ENCODE measurements around the gene DCDC1. TPM values are rescaled to one million over a fixed set of nuclear protein-coding genes. Genes with fewer than 3 reads are reported as not detected.

The DCDC1 gene
- polyA plus RNA-seq, 6 donors from 2014 or later = not detected

DNA sequence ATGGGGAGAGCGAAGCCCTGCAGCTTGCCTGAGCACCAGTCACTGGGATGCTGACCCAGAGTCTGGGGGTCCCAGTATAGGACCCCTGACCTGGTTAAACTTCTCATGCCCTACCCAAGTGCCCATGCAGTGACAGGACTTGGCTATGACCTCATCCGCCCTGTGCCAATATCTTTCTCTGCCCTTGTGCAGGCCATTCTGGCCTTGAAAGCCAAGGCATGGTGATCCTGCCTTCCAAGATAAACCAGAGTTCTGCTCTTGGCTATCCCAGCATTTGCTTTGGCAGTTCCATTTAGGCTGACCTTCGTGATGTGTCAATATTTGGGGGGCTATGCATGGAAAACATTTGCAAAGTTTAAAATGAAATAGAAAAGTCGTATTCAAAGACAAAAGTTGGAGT lies 542.6 kb downstream of the DCDC1 start:
- DNase-seq = no peak
- peaks cover 0 to 6% (median 0%) of the 10 kb centered on the region in 3 donors for H3K27me3 Mint-ChIP-seq
- H3K36me3 Mint-ChIP-seq = no peaks in the 10 kb centered on the region
- H3K27ac Mint-ChIP-seq = no peak overlapping the region
- H3K4me1 Mint-ChIP-seq = no peaks in the 10 kb centered on the region
- no peak for ATAC-seq (ENCODE audit: low read depth in 2 of 2)
- H3K4me3 Mint-ChIP-seq = no peak overlapping the region
- peaks cover 0 to 5% (median 2%) of the 10 kb centered on the region in 7 donors for H3K9me3 Mint-ChIP-seq

DNA sequence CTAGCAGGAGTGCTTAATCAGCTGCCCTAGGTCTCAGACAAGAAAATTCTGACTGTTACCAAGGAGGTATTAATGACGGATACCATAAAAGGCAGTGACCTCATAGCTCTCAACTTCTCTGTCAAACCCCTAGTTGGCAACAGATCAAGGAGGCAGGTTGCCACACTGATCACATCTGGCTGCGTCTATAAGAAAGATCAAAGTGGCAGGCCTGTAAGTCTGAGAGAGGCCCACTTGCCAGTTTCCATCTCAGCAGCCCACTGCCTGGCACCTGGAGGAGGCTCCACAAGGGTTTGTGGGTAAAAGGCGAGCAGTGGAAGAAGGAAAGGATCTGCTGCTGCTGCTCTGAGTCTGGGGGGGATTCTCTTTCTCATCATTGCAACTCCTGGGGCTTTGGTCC lies 543.8 kb downstream of the DCDC1 start:
- H3K4me3 Mint-ChIP-seq = no peak overlapping the region

DNA sequence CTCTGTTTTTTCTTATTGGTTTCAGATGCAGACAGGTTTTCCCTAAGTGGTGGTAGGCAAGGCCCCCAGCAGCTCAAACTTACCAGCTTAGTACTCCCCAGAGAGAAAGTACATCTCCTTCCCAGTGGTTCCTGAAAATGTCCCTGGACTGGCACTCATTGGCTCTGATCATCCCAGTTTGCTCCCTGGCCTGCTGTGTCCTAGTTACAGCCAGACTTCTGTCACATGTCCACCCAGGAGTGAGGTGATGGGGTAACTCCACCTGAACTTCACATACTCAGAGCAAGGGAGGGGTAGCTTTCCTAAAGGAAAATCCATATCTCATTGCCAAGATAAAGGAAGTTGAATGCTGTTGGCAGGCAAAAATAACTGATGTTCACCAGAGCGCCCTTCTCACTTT lies 546.4 kb downstream of the DCDC1 start:
- ATAC-seq (ENCODE audit: low read depth in 2 of 2) (no peak), DNase-seq (no peak)
- H3K27me3 Mint-ChIP-seq = no peaks in the 10 kb centered on the region
- H3K27ac Mint-ChIP-seq = no peak overlapping the region
- H3K36me3 Mint-ChIP-seq = no peaks in the 10 kb centered on the region
- H3K4me1 Mint-ChIP-seq = no peaks in the 10 kb centered on the region
- H3K4me3 Mint-ChIP-seq = no peak overlapping the region
- H3K9me3 Mint-ChIP-seq = peaks cover 0 to 5% (median under 1%) of the 10 kb centered on the region in 7 donors

More for the DNA sequence above, 543.8 kb downstream of the DCDC1 start:
- Mint-ChIP-seq H3K9me3 (peaks cover 0 to 5% (median 2%) of the 10 kb centered on the region in 7 donors), H3K4me1 (no peaks in the 10 kb centered on the region), H3K27ac (no peak overlapping the region), H3K36me3 (no peaks in the 10 kb centered on the region), H3K27me3 (peaks cover 0 to 2% (median 0%) of the 10 kb centered on the region in 3 donors)
- ATAC-seq (ENCODE audit: low read depth in 2 of 2) (no peak), DNase-seq (no peak)

GRCh38 chr11:30821438-30821965 lies 548.0 kb downstream of the DCDC1 start:
- ATAC-seq (ENCODE audit: low read depth in 2 of 2) (no peak), DNase-seq (no peak)
- no peaks in the 10 kb centered on the region for H3K36me3 Mint-ChIP-seq
- peaks cover 0 to 5% (median 0%) of the 10 kb centered on the region in 3 donors for H3K27me3 Mint-ChIP-seq
- no peak overlapping the region for H3K27ac Mint-ChIP-seq
- H3K9me3 Mint-ChIP-seq = peaks cover 0 to 4% (median 0%) of the 10 kb centered on the region in 7 donors
- H3K4me1 Mint-ChIP-seq = no peaks in the 10 kb centered on the region
- H3K4me3 Mint-ChIP-seq = no peak overlapping the region

- peaks cover 0 to 6% (median 0%) of the 10 kb centered on the region in 3 donors for H3K27me3 Mint-ChIP-seq
- no peaks in the 10 kb centered on the region for H3K36me3 Mint-ChIP-seq
- DNase-seq (no peak), ATAC-seq (ENCODE audit: low read depth in 2 of 2) (no peak)
- H3K4me1 Mint-ChIP-seq = no peaks in the 10 kb centered on the region
- H3K4me3 Mint-ChIP-seq = no peak overlapping the region
- H3K9me3 Mint-ChIP-seq = peaks cover 0 to 4% (median 0%) of the 10 kb centered on the region in 7 donors
- H3K27ac Mint-ChIP-seq = no peak overlapping the region
Measured at GRCh38 chr11:30818721-30819120, 550.8 kb downstream of the DCDC1 start.

- H3K9me3 Mint-ChIP-seq = peaks cover 0 to 4% (median 0%) of the 10 kb centered on the region in 7 donors
- DNase-seq (no peak), ATAC-seq (ENCODE audit: low read depth in 2 of 2) (no peak)
- H3K4me1 Mint-ChIP-seq = no peaks in the 10 kb centered on the region
- H3K27me3 Mint-ChIP-seq = peaks cover 0 to 6% (median 0%) of the 10 kb centered on the region in 3 donors
- H3K27ac Mint-ChIP-seq = no peak overlapping the region
- no peak overlapping the region for H3K4me3 Mint-ChIP-seq
- no peaks in the 10 kb centered on the region for H3K36me3 Mint-ChIP-seq
Measured at GRCh38 chr11:30816959-30817880, 552.3 kb downstream of the DCDC1 start.

- Mint-ChIP-seq H3K4me1 (no peaks in the 10 kb centered on the region), H3K27ac (no peak overlapping the region), H3K4me3 (no peak overlapping the region), H3K36me3 (no peaks in the 10 kb centered on the region), H3K9me3 (peaks cover 0 to 4% (median 0%) of the 10 kb centered on the region in 7 donors), H3K27me3 (peaks cover 0 to 6% (median 0%) of the 10 kb centered on the region in 3 donors)
- DNase-seq (no peak), ATAC-seq (ENCODE audit: low read depth in 2 of 2) (no peak)
Measured at GRCh38 chr11:30815619-30816018, 553.9 kb downstream of the DCDC1 start.

GRCh38 chr11:30814737-30815136 lies 554.8 kb downstream of the DCDC1 start:
- H3K36me3 Mint-ChIP-seq = no peaks in the 10 kb centered on the region
- peaks cover 0 to 6% (median 0%) of the 10 kb centered on the region in 3 donors for H3K27me3 Mint-ChIP-seq
- ATAC-seq (ENCODE audit: low read depth in 2 of 2) (no peak), DNase-seq (no peak)
- peaks cover 0 to 4% (median 0%) of the 10 kb centered on the region in 7 donors for H3K9me3 Mint-ChIP-seq
- H3K27ac Mint-ChIP-seq = no peak overlapping the region
- no peaks in the 10 kb centered on the region for H3K4me1 Mint-ChIP-seq
- no peak overlapping the region for H3K4me3 Mint-ChIP-seq

Other genes starting within 250 kb of the DCDC1 start
- gene DNAJC24, start 121 bp upstream of the DCDC1 start, polyA plus RNA-seq (ENCODE audit: low read depth in 6 of 6) = 10 to 100 TPM in 3 of 6 donors, 1 to 10 TPM in 3; 6.2 to 11.8 (median 9.3) TPM
- gene IMMP1L, start 139.9 kb upstream of the DCDC1 start, polyA plus RNA-seq (ENCODE audit: low read depth in 6 of 6) = 10 to 100 TPM; 32.2 to 50.9 (median 48.1) TPM
- 10 to 100 TPM; 16.7 to 25.0 (median 19.9) TPM for gene ELP4, start 140.0 kb upstream of the DCDC1 start, polyA plus RNA-seq (ENCODE audit: low read depth in 6 of 6)